CD1c-positive myeloid dendritic cell (primary cell): ENCODE results near the gene PKIG.
"Not testable (repeated sequence)": the region's sequence is repeated elsewhere in the genome, so short reads cannot be mapped to it uniquely, and the experiment has no call there.

Experiments used
- DNase-seq: peaks from one replicate; pipeline ENCODE4 v3.0.0-alpha.2; 2016; ENCODE audit errors: extremely low spot score

Gene PKIG

DNA sequence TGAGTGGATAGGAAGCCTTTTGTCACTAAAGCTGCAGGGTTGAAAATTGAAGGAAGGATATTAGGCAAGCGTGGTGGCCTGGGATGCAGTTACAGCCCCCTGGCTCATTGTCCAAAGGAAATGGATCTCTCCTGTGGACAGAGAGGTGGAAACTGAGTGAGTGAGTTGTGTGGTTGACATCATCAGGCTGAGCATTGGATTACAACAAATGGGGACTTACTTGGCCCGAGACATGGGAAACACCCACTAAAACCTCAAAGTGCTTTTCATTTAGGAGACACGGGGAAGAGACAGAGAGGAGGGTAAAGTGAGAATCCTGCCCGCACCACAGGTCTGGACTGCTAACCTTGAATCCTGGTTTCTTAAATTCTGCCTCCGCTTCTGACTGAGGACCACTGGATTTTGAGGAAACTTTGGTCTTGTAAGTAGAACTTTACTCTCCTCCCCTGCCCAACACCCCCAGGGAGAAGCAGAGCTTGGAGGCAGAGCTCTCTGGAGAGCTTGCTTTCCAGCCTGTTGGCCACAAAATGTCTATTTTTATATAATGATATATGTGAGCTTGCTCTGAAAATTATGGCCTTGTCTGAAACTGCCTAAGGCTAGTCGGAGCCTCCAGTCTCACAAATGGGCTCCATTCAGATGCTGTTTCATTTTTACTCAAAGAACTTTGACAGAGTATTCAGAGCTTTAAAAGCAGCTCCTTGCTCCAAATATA lies at the start of gene PKIG:
Gene PKIG (plus strand): TSS at position 269 of the 715 bp plus-strand sequence. CDS start 31,978 bp downstream, outside the sequence.
- DNase-seq = no peak

DNA sequence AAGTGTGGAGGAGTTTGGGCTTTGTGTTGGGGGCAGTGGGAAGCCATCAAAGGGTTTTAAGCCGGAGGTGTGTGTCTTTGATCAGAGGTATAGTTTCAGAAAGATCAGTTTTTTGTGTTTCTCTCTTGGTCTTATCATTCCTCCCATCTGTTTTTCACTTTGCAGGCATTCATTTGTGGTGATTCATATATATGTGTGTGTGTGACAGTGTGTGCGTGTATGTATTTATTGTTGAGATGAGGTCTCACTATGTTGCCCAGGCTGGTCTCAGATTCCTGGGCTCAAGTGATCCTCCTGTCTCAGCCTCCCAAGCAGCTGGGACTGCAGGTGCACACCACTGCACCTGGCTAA lies 49.4 kb upstream of the PKIG start:
- no peak for DNase-seq

DNA sequence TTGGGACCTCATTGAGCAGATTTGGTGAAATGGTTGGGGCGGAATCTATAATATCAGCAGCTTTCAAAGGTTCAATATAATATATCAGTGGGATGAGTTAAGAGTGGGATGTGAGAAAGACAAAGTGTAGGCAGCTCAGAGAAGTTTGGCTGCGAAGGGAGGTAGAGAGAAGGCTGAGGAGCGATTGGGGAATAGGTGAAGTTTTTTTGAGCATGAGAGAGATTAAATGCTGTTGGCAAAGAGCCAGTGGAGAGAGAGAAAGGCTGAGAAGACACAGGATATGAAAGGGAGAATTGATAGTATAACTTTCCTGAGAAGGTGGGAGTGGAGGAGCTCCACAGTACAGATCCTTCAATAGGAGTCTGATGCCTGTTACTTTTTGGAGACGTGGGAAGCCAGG lies 48.5 kb upstream of the PKIG start:
- DNase-seq = no peak

DNA sequence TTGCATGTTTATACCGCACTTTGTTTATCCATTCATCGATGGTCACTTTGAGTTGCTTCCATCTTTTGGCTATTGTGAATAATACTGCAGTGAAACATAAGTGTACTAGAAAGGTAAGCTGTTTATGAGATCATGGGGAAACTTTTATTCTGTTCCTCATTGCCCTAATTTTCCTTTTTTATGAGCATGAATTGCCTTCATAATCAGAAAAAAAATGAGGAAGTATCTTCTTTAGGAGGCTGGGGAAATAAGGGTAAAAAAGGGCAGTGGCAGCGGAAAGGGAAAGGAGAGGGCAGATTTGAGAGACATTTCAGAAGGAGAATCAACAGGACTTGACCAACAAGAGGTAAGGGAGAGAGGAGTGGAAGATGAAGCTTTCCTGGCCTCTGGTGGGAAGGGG lies 46.2 kb upstream of the PKIG start:
- DNase-seq = peak; percentile 25

DNA sequence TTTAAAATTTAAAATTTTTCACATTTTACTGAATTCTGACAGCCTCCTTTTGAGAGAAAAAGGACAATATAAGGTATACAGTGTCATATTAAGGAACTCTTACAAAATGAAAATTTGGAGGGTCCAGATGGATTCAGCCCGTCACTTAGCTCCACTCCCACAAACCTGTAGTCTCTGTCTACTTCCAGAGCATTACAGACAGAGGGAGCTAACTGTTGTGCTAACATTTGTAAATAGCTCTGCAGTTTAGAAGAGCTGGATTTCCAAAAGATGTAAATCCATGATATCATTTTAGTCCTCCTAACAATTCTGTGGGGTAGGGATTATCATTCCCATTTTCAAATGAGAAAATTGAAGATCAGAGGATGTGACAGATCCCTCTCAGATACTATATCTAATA lies 44.4 kb upstream of the PKIG start:
- no peak for DNase-seq

DNA sequence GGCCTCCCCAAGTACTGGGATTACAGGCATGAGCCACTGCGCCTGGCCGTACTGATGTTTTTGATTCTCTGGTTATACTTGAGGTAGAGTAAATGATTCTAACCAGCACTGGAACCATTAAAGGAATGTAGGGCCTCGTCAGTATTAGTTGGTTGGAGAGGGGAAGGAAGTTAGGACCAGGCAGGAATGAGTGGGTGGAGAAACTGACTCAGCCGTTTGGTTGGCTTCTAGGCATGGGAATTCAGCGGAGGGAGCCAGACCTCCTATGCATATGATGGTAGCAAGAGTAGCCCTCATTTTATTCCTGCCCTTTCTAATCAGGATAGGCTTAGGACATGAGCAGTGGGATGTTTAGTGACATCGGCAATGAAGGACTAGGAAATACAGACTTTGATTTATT lies 41.5 kb upstream of the PKIG start:
- peak; percentile 61 for DNase-seq

DNA sequence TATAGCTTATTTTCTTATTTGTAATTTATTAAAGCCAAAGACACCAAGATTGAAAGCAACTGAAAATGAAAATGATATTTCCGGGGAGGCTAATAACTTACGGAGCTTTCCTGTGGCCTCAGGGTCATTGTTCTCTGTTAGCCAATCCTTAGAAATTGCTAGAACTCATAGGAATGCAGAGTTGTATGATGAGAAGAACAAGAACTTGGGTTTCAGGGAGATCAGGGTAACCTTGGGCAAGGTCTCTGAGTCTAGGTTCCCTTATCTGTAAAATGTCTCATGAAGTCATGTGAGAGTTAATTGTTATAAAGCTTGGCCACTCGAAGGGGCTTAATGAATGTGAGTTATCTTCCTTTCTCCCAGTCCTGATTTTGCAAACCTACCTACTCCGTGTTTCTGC lies 40.4 kb upstream of the PKIG start:
- DNase-seq = no peak

DNA sequence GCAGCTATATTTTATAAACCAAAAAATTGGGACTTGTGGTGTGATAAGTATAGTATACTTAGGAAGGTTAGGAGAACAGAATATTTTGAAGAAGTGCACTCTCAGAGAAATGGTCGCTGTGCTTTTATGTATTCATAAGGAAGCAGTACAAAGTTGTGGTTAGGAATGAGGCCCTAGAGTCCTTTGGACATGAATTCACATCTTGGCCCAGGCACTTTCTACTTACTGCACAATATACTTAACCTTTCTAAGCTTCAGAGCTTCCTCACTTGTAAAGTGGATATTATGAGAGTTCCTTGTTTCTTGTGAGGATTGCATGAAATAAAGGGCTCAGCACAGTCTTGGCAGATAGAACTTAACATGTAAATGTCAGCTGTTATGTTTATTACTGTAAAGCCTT lies 39.5 kb upstream of the PKIG start:
- peak; percentile 22 for DNase-seq

DNA sequence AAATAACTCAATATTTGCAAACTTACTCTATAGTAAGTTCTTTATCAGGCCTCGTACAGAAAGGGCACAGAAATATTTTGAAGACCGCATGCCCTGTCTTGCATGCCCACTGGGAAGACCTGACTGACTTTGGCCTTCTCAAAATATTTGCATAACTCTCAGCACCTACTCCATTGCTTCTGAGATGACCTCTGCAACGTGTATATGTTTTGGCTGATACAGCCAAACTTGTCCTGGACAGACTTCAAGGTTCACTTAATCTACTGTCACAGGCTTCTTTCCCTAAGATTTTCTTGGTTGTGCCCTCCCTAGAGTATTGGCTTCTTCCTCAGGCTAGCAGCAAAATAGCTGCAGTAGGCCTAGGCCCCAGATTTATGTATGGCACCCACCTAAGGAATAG lies 39.0 kb upstream of the PKIG start:
- DNase-seq = no peak

DNA sequence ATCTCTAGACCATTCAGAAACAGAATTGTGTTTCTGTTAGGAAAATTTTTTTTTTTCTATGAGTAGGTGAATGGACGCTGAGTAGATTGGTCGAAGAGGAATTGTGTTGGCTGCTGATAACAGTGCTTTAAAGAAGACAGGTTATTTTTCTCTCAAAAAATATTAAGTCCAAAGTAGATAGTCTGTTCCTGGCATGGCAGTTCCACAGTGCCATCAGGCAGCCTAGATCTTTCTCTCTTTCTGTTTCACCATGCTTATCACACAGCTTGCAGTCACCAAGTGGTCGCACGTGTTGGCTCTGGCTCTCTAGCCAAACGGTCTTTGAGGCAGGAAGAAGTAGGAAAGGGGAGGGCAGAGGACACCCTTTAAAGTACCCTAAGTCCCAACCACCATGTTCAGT lies 38.1 kb upstream of the PKIG start:
- DNase-seq = no peak

DNA sequence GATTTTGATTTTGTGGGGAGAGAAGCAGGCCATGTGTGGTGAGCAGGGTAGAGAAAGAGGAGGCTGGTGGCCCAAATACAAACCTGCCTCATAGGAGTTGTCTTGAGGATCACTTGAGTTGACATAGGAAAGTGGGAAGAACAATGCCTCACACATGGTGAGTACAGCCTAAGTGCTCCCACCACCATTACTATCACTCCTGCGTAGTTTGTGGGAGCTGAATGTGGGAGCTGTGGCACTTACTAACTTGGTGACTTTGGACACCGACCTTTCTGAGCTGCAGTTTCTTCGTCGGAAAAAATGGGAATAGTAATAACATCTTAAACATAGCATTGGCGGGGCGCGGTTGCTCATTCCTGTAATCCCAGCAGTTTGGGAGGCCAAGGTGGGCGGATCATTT lies 35.0 kb upstream of the PKIG start:
- DNase-seq = no peak

DNA sequence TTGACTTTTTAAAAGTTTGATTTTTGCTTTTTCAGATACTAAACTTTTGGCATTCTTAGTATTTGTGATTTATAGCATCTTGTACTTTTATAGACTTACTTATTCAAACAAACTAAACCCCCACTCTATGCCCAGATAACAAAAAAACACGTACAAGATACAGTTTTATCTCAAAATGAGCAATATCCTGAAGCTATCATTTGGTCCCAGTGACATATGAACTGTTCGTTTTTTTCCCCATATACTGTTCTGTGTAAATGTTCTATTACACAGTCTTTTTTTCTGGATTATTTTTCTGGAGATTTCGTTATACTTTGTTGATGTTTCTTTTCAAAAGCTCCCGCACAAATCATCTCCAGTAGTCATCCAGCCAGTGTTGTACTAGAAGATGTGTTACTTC lies 33.3 kb upstream of the PKIG start:
- no peak for DNase-seq

DNA sequence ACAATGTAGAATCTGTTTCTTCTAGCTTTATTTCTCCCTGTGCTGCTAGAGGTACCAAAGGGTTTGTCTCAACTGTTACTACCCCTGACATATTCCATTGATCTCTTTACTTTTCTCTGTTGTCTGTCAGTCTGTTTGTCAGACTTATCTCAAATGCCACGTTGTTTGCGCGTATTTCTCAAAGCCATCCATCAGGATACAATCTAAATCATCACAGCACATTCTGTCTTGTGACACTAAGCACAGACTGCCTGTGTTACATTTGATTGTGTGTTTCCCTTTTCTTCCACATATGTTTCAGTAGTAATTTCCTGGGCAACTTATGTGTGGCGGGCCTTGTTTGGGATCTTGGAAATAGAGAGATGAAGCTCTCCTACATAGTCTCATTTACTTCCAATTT lies 30.3 kb upstream of the PKIG start:
- no peak for DNase-seq

DNA sequence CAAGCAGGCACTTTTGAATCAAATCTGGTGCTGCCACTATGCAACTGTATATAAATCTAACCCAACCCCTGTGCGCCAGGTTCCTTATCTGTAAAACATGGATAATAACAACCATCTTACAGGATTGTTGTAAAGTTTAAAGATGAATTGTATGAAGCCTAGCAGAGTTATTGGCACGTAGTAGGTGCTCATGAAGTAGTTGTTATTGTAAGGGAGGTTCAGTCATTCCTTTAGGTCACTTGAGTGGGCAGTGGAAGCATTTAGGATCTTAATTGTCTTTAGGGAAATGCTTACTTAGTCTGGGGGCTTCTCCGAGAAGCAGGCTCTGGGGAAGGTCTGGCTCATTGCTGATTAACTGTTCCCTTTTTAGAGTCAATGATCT lies 29.8 kb upstream of the PKIG start:
- DNase-seq = no peak

DNA sequence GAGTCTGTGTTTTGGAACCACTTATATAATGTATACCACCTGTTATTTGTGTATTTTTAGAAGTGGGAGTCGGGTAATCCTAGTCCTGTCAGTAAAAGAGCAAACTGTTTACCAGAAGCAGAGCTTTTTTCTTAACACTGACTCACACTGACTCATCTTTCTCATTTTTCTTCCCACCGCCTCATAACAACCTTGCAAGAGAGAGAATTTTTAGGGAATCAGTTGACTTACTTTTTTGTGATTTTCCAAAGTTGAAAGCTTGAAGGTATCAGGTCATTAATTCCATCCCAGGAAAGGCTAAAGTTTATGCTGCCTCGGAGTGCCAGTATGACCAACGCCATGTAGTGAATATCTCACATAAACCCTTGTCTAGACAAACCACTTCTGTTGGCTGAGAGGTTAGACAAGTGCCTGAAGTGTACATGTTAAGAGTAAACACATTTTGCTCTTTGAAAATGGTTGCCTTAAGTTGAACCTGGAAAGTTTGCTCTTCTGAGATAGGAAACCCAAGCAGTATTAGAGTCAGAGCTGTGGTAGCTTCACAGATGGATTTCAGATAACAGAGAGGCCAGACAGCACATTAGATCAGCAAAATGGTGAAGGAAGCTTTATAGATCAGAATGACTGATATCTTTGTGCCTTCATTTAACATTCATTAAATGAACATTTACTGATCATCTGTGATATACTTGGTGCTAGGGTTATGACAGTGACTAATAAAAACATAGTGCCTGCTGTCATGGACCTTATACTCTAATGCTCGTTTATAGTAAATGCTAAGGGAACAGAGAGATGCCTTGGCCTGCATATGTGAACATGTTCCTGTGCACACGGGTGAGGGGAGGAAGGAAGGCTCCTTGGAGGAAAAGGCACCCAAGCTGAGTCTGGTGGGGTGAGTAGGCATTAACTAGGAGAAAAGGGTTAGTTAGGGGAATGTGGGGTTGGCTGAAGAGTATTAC lies 29.1 kb upstream of the PKIG start:
- DNase-seq = no peak

DNA sequence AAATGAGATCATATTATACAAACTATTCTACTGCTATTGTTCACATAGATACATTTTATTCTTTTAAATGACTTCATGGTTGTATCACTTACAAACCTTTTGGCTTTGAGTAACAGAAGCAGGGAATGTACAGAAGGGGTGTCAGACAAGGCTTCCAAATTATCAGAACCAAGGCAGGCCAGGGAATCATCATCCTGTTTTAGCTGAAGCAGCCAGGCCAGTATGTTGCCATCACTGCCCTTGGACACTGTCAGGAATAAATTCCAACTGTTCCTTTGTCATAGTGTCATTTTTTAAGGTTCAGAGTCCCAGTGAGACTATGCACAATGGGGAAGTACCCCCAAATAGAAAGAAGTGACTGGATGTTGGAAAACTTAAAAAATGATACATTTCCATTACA lies 23.1 kb upstream of the PKIG start:
- no peak for DNase-seq

DNA sequence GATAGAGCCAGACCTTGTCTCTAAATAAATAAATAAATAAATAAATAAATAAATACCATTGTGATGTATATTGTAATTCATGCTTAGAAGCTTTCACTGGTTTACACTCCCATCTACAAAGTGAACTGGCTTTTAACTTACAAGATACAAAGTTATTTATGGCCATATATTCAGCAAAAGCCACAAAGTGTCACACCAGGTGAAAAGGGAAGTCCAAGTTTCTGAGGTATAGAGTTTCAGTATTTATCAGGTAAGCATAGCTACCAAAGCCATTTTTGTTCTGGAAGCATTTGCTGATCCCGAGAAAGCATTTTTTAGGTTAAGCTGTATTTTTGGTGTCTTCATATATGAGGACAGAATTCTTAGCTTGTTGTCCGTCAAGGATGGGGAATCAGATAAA lies 22.1 kb upstream of the PKIG start:
- no peak for DNase-seq

DNA sequence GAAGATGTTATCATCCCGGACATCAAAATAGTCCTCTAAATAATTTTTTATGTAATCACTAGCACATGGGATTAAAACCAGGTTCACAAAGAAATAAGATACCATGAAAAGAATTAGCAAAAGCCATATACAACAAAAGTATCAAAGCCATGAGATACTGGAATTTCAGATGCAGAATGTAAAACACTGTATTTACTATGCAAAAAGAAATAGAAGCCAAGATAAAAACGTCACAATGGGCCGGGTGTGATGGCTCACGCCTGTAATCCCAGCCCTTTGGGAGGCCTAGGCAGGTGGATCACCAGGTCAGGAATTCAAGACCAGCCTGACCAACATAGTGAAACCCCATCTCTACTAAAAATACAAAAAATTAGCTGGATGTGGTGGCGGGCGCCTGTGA lies 21.6 kb upstream of the PKIG start:
- DNase-seq = not testable (repeated sequence)

DNA sequence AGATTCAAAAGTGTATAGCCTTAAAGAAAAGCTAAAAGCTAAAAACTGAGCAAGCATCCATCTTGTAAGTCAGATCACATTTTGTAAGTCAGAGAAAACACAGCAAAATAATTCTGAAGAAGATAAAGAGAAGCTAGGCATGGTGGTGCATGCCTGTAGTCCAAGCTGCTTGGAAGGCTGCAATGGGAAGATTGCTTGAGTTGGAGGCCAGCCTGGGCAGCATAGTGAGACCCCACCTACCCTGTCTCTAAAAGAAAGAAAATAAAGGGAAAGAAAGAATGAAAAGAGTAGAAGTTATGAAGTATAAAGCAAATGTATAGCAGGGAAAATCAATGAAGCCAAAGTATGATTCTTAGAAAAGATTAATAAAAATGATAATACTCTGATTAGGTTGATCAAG lies 20.5 kb upstream of the PKIG start:
- DNase-seq = no peak

DNA sequence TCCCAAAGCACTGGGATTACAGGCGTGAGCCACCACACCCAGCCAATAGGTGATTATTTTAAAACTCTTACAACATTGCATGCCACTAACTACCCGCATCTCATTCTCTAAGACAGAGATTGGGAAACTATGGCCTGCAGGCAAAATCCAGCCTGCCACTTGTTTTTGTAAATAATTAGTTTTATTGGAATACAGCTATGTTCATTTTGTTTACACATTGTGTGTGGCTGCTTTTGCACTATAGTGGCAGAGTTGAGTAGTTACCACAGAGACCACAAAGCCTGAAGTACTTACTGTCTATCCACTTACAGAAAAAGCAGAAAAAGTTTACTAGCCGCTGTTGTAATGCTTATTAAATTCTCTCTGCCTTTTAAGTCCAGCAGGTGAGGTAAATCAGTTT lies 16.4 kb upstream of the PKIG start:
- no peak for DNase-seq

DNA sequence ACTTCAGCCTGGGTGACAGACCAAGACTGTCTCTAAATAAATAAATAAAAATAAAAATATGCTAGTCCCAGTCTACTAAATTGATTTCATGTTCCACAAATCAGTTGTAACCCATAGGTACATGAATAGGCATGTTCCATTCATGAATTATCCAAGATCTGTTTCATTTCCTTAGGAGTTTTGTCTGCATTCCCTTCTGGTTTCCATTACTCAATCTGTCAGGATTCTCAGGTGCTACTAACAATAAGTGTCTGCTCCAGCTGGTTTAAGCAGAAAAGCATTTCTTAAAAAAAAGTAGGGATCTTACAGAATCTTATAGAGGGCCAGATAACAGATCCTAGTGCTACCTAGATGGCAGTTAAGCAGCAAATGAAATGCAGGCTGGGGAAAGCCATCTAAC lies 15.6 kb upstream of the PKIG start:
- DNase-seq = no peak

DNA sequence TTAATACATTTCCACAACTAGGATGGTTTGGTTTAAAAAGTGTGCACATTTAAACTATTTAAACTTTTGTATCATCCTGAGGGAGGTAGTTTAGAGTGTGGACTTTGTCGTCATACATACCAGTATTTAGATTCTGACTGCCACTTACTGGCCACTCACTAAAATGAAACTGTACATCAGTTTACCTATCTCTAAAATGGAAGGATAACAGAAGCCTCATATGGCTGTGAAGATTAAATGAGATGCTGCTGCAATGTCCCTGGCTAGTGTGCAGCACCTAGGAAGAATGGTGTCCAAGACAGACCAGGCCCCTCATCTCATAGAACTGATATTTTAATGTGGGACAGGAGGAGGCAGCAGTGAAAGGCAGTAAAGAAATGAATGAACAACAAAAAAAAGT lies 12.0 kb upstream of the PKIG start:
- no peak for DNase-seq

DNA sequence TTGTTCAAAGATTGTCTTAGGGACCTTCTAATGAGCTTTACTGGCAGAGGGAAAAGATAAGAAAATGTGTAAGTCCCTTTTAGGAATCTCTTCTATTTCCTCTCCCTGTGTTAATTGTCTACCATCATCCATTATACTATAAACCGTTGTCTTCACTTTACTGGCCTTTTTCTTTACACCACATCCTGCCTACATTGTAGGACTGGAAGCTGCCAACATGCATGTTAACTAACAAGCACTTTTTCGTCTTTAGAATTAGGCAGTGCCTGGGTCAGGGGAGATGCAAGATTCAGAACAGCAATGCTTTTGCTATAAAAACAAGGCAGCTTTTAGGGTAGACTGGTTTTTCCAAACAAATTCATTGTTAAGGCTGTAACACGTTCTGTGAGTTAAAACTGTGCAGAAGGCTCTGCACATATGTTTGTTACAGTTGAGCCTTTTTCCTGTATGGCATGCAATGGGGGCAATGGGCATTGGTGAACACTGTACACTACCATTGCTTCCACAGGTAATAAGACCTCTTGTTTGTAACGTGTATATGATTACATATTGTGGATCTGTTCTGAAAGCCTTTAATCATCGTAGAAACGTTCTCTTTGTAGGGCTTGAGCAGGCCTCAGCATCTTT lies 10.9 kb upstream of the PKIG start:
- DNase-seq = no peak
